T-helper 2 cell treated with Interferon-gamma antibody and Interleukin-4, amounts not matched to agents 5 μg/mL and 100 μg/mL, for 36 hours (primary cell): ENCODE measurements around the gene SUSD6.

Experiments
- DNase-seq: peaks from one replicate; pipeline ENCODE4 v3.0.0; 2021; ENCODE audit warnings: low spot score
- H3K27ac Mint-ChIP-seq: one replicate; pipeline ENCODE4 v1.8.0; 2021; ENCODE audit warnings: mild to moderate bottlenecking, mixed read lengths
- H3K27me3 Mint-ChIP-seq: one replicate; pipeline ENCODE4 v1.8.0; 2021; ENCODE audit warnings: low read depth, mixed read lengths
- H3K36me3 Mint-ChIP-seq: one replicate; pipeline ENCODE4 v1.8.0; 2021; ENCODE audit warnings: low read depth, mixed read lengths
- H3K4me1 Mint-ChIP-seq: one replicate; pipeline ENCODE4 v1.8.0; 2021; ENCODE audit warnings: low read depth, mixed read lengths
- H3K4me3 Mint-ChIP-seq: one replicate; pipeline ENCODE4 v1.8.0; 2022; ENCODE audit warnings: mild to moderate bottlenecking, moderate library complexity, mixed read lengths
- H3K9me3 Mint-ChIP-seq: one replicate; pipeline ENCODE4 v1.8.0; 2021; ENCODE audit warnings: mixed read lengths

The SUSD6 gene

GRCh38 chr14:69620211-69620611, 8.8 kb downstream of the SUSD6 start:
- no peaks in the 10 kb centered on the region for H3K9me3 Mint-ChIP-seq
- peak overlapping the region; percentile 65 for H3K4me3 Mint-ChIP-seq
- H3K27me3 Mint-ChIP-seq: no peaks in the 10 kb centered on the region
- peak overlapping the region; percentile 81 for H3K27ac Mint-ChIP-seq
- peaks cover 84% of the 10 kb centered on the region for H3K4me1 Mint-ChIP-seq
- peak; percentile 21 for DNase-seq
- H3K36me3 Mint-ChIP-seq: peaks cover 33% of the 10 kb centered on the region

- Mint-ChIP-seq H3K4me1 (peaks cover 84% of the 10 kb centered on the region), H3K27me3 (no peaks in the 10 kb centered on the region), H3K36me3 (peaks cover 27% of the 10 kb centered on the region), H3K4me3 (peak overlapping the region; percentile 65), H3K27ac (peak overlapping the region; percentile 80), H3K9me3 (no peaks in the 10 kb centered on the region)
- DNase-seq: no peak
Measured at GRCh38 chr14:69620981-69621380, 9.6 kb downstream of the SUSD6 start.

GRCh38 chr14:69624136-69624535, 12.7 kb downstream of the SUSD6 start:
- Mint-ChIP-seq H3K27ac (peak overlapping the region; percentile 87), H3K4me1 (peaks cover 73% of the 10 kb centered on the region), H3K36me3 (peaks cover 12% of the 10 kb centered on the region), H3K4me3 (peak overlapping the region; percentile 6), H3K27me3 (no peaks in the 10 kb centered on the region), H3K9me3 (no peaks in the 10 kb centered on the region)
- no peak for DNase-seq

- Mint-ChIP-seq H3K36me3 (peaks cover 4% of the 10 kb centered on the region), H3K27ac (peak overlapping the region; percentile 87), H3K9me3 (no peaks in the 10 kb centered on the region), H3K4me1 (peaks cover 74% of the 10 kb centered on the region), H3K27me3 (no peaks in the 10 kb centered on the region), H3K4me3 (peak overlapping the region; percentile 67)
- peak; percentile 87 for DNase-seq
Measured at GRCh38 chr14:69625299-69626131, 14.1 kb downstream of the SUSD6 start.

- H3K27me3 Mint-ChIP-seq: no peaks in the 10 kb centered on the region
- DNase-seq: no peak
- peaks cover 73% of the 10 kb centered on the region for H3K4me1 Mint-ChIP-seq
- H3K4me3 Mint-ChIP-seq: peak overlapping the region; percentile 67
- H3K9me3 Mint-ChIP-seq: no peaks in the 10 kb centered on the region
- H3K27ac Mint-ChIP-seq: peak overlapping the region; percentile 87
- peaks cover 4% of the 10 kb centered on the region for H3K36me3 Mint-ChIP-seq
Measured at GRCh38 chr14:69626132-69626500, 14.7 kb downstream of the SUSD6 start.

GRCh38 chr14:69629225-69630127, 18.1 kb downstream of the SUSD6 start:
- Mint-ChIP-seq H3K27me3 (no peaks in the 10 kb centered on the region), H3K9me3 (no peaks in the 10 kb centered on the region), H3K27ac (peak overlapping the region; percentile 14), H3K4me3 (peak overlapping the region; percentile 21), H3K36me3 (peaks cover 13% of the 10 kb centered on the region), H3K4me1 (peaks cover 78% of the 10 kb centered on the region)
- DNase-seq: no peak

- Mint-ChIP-seq H3K36me3 (peaks cover 13% of the 10 kb centered on the region), H3K4me1 (peaks cover 79% of the 10 kb centered on the region), H3K27ac (peak overlapping the region; percentile 75), H3K4me3 (peak overlapping the region; percentile 25), H3K9me3 (no peaks in the 10 kb centered on the region), H3K27me3 (no peaks in the 10 kb centered on the region)
- DNase-seq: no peak
Measured at GRCh38 chr14:69630360-69630759, 19.0 kb downstream of the SUSD6 start.

- Mint-ChIP-seq H3K4me1 (peaks cover 79% of the 10 kb centered on the region), H3K36me3 (peaks cover 13% of the 10 kb centered on the region), H3K9me3 (no peaks in the 10 kb centered on the region), H3K4me3 (no peak overlapping the region), H3K27me3 (no peaks in the 10 kb centered on the region), H3K27ac (no peak overlapping the region)
- no peak for DNase-seq
Measured at GRCh38 chr14:69631509-69631908, 20.1 kb downstream of the SUSD6 start.

- peaks cover 13% of the 10 kb centered on the region for H3K36me3 Mint-ChIP-seq
- no peaks in the 10 kb centered on the region for H3K27me3 Mint-ChIP-seq
- H3K4me1 Mint-ChIP-seq: peaks cover 79% of the 10 kb centered on the region
- H3K4me3 Mint-ChIP-seq: no peak overlapping the region
- no peak for DNase-seq
- H3K27ac Mint-ChIP-seq: peak overlapping the region; percentile 67
- H3K9me3 Mint-ChIP-seq: no peaks in the 10 kb centered on the region
Measured at GRCh38 chr14:69632164-69632563, 20.8 kb downstream of the SUSD6 start.

GRCh38 chr14:69632593-69633151, 21.3 kb downstream of the SUSD6 start:
- no peak for DNase-seq
- H3K4me3 Mint-ChIP-seq: no peak overlapping the region
- H3K4me1 Mint-ChIP-seq: peaks cover 83% of the 10 kb centered on the region
- no peaks in the 10 kb centered on the region for H3K27me3 Mint-ChIP-seq
- H3K36me3 Mint-ChIP-seq: peaks cover 13% of the 10 kb centered on the region
- no peaks in the 10 kb centered on the region for H3K9me3 Mint-ChIP-seq
- H3K27ac Mint-ChIP-seq: peak overlapping the region; percentile 67

- no peaks in the 10 kb centered on the region for H3K27me3 Mint-ChIP-seq
Measured at GRCh38 chr14:69633238-69633637, 21.8 kb downstream of the SUSD6 start.

GRCh38 chr14:69635981-69636639, 24.7 kb downstream of the SUSD6 start:
- H3K27me3 Mint-ChIP-seq: no peaks in the 10 kb centered on the region
- peak overlapping the region; percentile 94 for H3K27ac Mint-ChIP-seq
- H3K4me1 Mint-ChIP-seq: peaks cover 75% of the 10 kb centered on the region
- peaks cover 24% of the 10 kb centered on the region for H3K36me3 Mint-ChIP-seq
- peak; percentile 61 for DNase-seq
- peaks cover 8% of the 10 kb centered on the region for H3K9me3 Mint-ChIP-seq
- H3K4me3 Mint-ChIP-seq: peak overlapping the region; percentile 72

More at GRCh38 chr14:69633238-69633637, 21.8 kb downstream of the SUSD6 start:
- H3K27ac Mint-ChIP-seq: peak overlapping the region; percentile 29
- H3K4me3 Mint-ChIP-seq: no peak overlapping the region
- DNase-seq: no peak
- peaks cover 87% of the 10 kb centered on the region for H3K4me1 Mint-ChIP-seq
- H3K9me3 Mint-ChIP-seq: no peaks in the 10 kb centered on the region
- peaks cover 13% of the 10 kb centered on the region for H3K36me3 Mint-ChIP-seq

GRCh38 chr14:69636718-69637480, 25.5 kb downstream of the SUSD6 start:
- Mint-ChIP-seq H3K27ac (peak overlapping the region; percentile 94), H3K4me3 (peak overlapping the region; percentile 72), H3K9me3 (peaks cover 14% of the 10 kb centered on the region), H3K4me1 (peaks cover 70% of the 10 kb centered on the region), H3K27me3 (no peaks in the 10 kb centered on the region), H3K36me3 (peaks cover 30% of the 10 kb centered on the region)
- no peak for DNase-seq
